Body of pancreas (tissue), 4 donors: Measurements from ENCODE around the gene ROPN1. TPM values are rescaled to one million over a fixed set of nuclear protein-coding genes. Genes with fewer than 3 reads are reported as not detected.

Source experiments
- ATAC-seq: fragments of 150-250 bp; one replicate; pipeline ENCODE4 v1.9.1; 2016
- DNase-seq, 4 donors: peaks; one replicate each; pipeline ENCODE4 v3.0.0-alpha.2; 2019
- H3K27ac ChIP-seq, 4 donors: fragments of 200-600 bp; sonication (generic); 1 replicate in 3 of 4; 2 replicates in 1 of 4; pipeline versions ENCODE4 v1.5.1 to v1.6.1; 2016 to 2019; ENCODE audit warnings: mild to moderate bottlenecking in 1 of 4, mixed read lengths in 1 of 4, moderate library complexity in 1 of 4
- H3K27me3 ChIP-seq, 2 donors: fragments of 200-600 bp; sonication (generic); one replicate each; pipeline ENCODE4 v1.6.0; 2016; ENCODE audit warnings: mild to moderate bottlenecking in 1 of 2
- H3K36me3 ChIP-seq, 2 donors: fragments of 200-600 bp; sonication (generic); replicated peaks in 1 of 2; 2 replicates each; pipeline ENCODE4 v1.5.1; 2016; ENCODE audit warnings: low read depth in 2 of 2; ENCODE audit not compliant: insufficient read depth in 1 of 2
- H3K4me1 ChIP-seq: fragments of 200-600 bp; sonication (generic); one replicate; pipeline ENCODE4 v1.6.0; 2016
- H3K4me3 ChIP-seq, 2 donors: fragments of 200-600 bp; sonication (generic); 1 replicate in 1 of 2; 2 replicates in 1 of 2; pipeline ENCODE4 v1.5.1; 2016 to 2019
- H3K9me3 ChIP-seq, 3 donors: fragments of 200-600 bp; sonication (generic); 1 replicate in 2 of 3; 2 replicates in 1 of 3; pipeline ENCODE4 v1.5.1; 2016
- POLR2A ChIP-seq, 3 donors: fragments of 450-650 bp; IDR thresholded peaks; one replicate each; pipeline ENCODE4 v1.6.1; 2016; ENCODE audit warnings: antibody characterized with exemption in 3 of 3, mild to moderate bottlenecking in 2 of 3
- WGBS, 2 donors: methylation state at CpG; one replicate each; pipeline ENCODE4 v1.1.5; 2017; 5-methylcytosine and 5-hydroxymethylcytosine counted together
- intact Hi-C: fragments of 100-400 bp; cut with DNase I; formaldehyde crosslinking; loops from one replicate; pipeline ENCODE4 v1.15.1; 2023
- total RNA-seq, 2 donors: library from RNA; depleted of rRNA; stranded (reverse); fragments of >200 nt; gene quantifications; one replicate each; pipeline ENCODE4 v1.1.0, GENCODE V29; 2016
- TF ChIP-seq, protein P1 (sequence below), 7 experiments: fragments of 450-650 bp in 4 of 7; fragments of 200-600 bp in 3 of 7; sonication (generic) in 3 of 7; IDR thresholded peaks; one replicate each; pipeline ENCODE4 v1.5.1; 2016 to 2019; ENCODE audit warnings: antibody characterized with exemption in 7 of 7

Gene ROPN1
- total RNA-seq, 2 donors from 2014 or later: not detected

DNA sequence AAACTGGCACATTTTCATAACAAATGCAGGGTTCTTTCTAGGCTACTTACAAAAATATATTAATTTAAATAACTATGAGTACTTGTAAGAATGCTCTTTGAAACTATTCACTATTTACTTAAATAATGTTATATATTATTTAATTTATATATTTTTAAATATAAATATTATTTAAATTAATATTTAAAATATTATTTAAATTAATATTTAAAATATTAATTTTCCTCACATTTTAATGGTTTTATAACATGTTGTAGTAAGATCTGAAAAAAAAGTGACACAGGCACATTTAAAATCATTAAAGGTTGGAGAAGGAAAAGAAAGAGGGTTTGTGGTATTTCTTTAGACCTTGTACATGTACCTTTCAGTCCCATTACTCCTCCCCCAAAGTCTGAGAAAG, 65.5 kb downstream of the ROPN1 start:
- TF ChIP-seq, protein P1, sequence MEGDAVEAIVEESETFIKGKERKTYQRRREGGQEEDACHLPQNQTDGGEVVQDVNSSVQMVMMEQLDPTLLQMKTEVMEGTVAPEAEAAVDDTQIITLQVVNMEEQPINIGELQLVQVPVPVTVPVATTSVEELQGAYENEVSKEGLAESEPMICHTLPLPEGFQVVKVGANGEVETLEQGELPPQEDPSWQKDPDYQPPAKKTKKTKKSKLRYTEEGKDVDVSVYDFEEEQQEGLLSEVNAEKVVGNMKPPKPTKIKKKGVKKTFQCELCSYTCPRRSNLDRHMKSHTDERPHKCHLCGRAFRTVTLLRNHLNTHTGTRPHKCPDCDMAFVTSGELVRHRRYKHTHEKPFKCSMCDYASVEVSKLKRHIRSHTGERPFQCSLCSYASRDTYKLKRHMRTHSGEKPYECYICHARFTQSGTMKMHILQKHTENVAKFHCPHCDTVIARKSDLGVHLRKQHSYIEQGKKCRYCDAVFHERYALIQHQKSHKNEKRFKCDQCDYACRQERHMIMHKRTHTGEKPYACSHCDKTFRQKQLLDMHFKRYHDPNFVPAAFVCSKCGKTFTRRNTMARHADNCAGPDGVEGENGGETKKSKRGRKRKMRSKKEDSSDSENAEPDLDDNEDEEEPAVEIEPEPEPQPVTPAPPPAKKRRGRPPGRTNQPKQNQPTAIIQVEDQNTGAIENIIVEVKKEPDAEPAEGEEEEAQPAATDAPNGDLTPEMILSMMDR (IDR thresholded peaks at IDR 0.05): no peak
- no peak for TF ChIP-seq POLR2A (IDR thresholded peaks at IDR 0.05)
- peaks cover 0 to 1% of the 10 kb centered on the region in 2 donors for H3K36me3 ChIP-seq
- intact Hi-C loops: no loop called here
- H3K4me1 ChIP-seq: no peaks in the 10 kb centered on the region
- no peaks in the 10 kb centered on the region for H3K27me3 ChIP-seq
- H3K4me3 ChIP-seq: no peak overlapping the region
- no peak overlapping the region for H3K27ac ChIP-seq
- no peak for DNase-seq
- ATAC-seq: no peak
- H3K9me3 ChIP-seq: no peaks in the 10 kb centered on the region

DNA sequence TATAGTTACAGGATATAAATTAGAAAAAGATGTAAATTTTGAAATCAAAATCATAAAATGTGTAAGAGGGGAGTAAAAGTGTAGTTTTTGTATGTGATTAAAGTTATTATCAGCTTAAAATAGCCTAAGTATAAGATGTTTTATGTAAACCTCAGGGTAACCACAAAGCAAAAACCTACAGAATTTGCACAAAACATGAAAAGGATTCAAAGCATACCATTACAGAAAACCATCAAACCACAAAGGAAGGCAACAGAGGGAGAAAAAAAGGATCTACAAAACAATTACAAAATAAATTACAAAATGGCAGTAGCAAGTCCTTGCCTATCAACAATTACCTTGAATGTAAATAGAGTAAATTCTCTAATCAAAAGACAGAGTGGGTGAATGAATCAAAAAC, 71.1 kb downstream of the ROPN1 start:
- no peaks in the 10 kb centered on the region for H3K9me3 ChIP-seq
- ATAC-seq: no peak
- H3K27ac ChIP-seq: no peak overlapping the region
- H3K4me3 ChIP-seq: no peak overlapping the region
- H3K36me3 ChIP-seq: no peaks in the 10 kb centered on the region
- no peak for DNase-seq
- no peaks in the 10 kb centered on the region for H3K4me1 ChIP-seq
- H3K27me3 ChIP-seq: no peaks in the 10 kb centered on the region
- no peak for TF ChIP-seq POLR2A (IDR thresholded peaks at IDR 0.05)
- TF ChIP-seq, protein P1 (IDR thresholded peaks at IDR 0.05): no peak
- intact Hi-C loops: no loop called here

DNA sequence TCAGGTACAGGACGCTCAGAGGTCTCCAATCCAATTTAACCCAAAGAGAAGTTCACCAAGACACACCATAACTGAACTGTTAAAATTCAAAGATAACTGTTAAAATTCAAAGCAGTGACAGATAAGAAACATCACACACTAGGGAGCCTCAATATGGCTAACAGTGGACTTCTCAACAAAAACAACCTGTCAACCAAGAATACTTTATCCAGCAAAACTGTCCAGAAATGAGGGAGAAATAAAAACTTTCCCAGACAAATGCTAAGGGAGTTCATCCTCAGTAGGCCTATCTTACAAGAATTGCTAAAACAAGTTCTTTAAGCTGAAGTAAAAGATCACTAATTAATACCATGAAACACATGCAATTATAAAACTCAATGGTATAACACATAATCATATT, 71.5 kb downstream of the ROPN1 start:
- ATAC-seq (no peak), DNase-seq (no peak)
- intact Hi-C loops: no loop called here
- 85 to 95% methylated on average over 1 of the region's 1 CpG for WGBS, 2 donors
- Histone ChIP-seq H3K27ac (no peak overlapping the region), H3K27me3 (no peaks in the 10 kb centered on the region), H3K36me3 (no peaks in the 10 kb centered on the region), H3K9me3 (no peaks in the 10 kb centered on the region), H3K4me3 (no peak overlapping the region), H3K4me1 (no peaks in the 10 kb centered on the region)
- TF ChIP-seq, protein P1 (IDR thresholded peaks at IDR 0.05): no peak
- TF ChIP-seq POLR2A (IDR thresholded peaks at IDR 0.05): no peak

DNA sequence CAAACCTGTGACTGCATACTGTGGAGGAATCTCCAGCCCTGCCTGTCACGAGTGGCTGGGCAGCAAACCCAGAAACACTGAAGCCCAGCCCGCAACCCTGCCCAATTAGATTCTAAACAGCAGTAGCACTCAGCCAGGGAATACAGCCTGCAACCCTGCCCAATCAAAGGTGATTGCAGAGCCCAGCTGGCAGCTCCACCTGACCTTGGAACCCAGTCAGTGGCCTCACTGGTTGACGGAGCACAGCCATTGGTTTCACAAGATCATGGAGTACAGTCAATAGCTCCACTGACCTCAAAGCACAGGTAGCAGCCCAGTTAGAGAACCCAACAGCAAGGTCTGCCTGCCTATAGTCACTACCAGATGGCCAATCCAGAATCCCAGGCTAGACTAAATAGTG, 72.6 kb downstream of the ROPN1 start:
- H3K9me3 ChIP-seq: no peaks in the 10 kb centered on the region
- ATAC-seq: no peak
- WGBS, 2 donors: 87 to 89% methylated on average over 3 of the region's 3 CpGs
- no peak overlapping the region for H3K4me3 ChIP-seq
- H3K36me3 ChIP-seq: no peaks in the 10 kb centered on the region
- intact Hi-C loops: no loop called here
- TF ChIP-seq, protein P1 (IDR thresholded peaks at IDR 0.05): no peak
- TF ChIP-seq POLR2A (IDR thresholded peaks at IDR 0.05): no peak
- H3K27me3 ChIP-seq: no peaks in the 10 kb centered on the region
- H3K27ac ChIP-seq: no peak overlapping the region
- no peaks in the 10 kb centered on the region for H3K4me1 ChIP-seq
- no peak for DNase-seq

Other genes with a start within 250 kb of the ROPN1 start
- gene MYLK, start 107.8 kb downstream of the ROPN1 start, total RNA-seq: 10 to 100 TPM in 1 of 2 donors, 1 to 10 TPM in 1; 7.6 to 36.6 TPM
- 10 to 100 TPM; 23.1 to 38.2 TPM for gene CCDC14, start 30.9 kb downstream of the ROPN1 start, total RNA-seq
- gene KALRN, start 41.2 kb upstream of the ROPN1 start, total RNA-seq: 10 to 100 TPM; 22.6 to 33.0 TPM